ENCODE measurements around the gene IGHMBP2.

The IGHMBP2 gene

GRCh38 chr11:68924073-68924925 lies 20.6 kb downstream of the IGHMBP2 start:
- no peak for TF ChIP-seq CTCF (IDR thresholded peaks at IDR 0.05)

- TF ChIP-seq CTCF (IDR thresholded peaks at IDR 0.05) = no peak
Observed at GRCh38 chr11:68925611-68926010, 21.9 kb downstream of the IGHMBP2 start.

GRCh38 chr11:68927280-68928135 lies 23.8 kb downstream of the IGHMBP2 start:
- TF ChIP-seq CTCF (IDR thresholded peaks at IDR 0.05) = no peak

GRCh38 chr11:68928136-68928880 lies 24.6 kb downstream of the IGHMBP2 start:
- no peak for TF ChIP-seq CTCF (IDR thresholded peaks at IDR 0.05)

GRCh38 chr11:68929135-68929534 lies 25.4 kb downstream of the IGHMBP2 start:
- TF ChIP-seq CTCF (IDR thresholded peaks at IDR 0.05) = no peak

- TF ChIP-seq CTCF (IDR thresholded peaks at IDR 0.05) = no peak
Observed at GRCh38 chr11:68929706-68930570, 26.2 kb downstream of the IGHMBP2 start.
